ENCODE results near the gene BNIPL. TPM values are rescaled to one million over a fixed set of nuclear protein-coding genes. Genes with fewer than 3 reads are reported as not detected.

Gene BNIPL
- total and polyA plus RNA-seq, 2 of the 13 experiments (the other 11 are each of a cell fraction or from before 2014, with no cell fraction given), result 0.40 to 1.1 TPM

DNA sequence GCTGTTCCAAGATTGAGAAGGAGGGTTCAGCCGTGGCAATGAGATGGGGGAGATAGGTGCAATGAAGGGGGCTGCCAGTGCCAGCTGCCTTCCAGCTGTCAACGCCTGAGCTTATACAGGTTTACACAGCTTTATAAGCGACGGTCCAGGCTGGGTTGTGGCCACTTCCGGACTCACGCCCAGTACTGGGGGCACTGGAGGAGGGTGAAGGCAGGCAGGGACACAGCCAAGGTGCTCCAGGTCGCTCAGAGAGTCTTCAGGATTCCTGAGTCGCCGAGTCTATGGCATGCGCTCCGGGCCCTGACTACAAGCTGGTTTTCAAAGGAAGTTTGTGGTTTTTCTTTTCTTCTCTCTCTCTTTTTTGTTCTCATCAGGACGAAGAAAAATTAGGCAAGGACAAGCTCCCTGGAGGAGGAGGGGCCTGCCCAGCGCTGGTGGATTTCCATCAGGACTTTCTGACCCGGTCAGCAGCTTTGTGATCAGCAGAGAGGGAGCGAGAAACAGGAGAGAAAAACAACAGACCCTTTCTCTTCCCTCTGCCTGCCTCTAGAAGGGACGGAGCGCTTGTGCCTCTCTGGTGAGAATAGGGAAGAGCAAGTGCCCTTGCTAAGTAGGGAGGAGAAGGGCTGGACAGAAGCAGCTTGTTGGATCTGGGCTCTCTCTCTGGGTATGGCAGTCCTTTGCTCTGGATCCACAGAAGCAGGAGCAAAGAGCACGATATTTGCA is 29.9 kb upstream of the BNIPL start, which contains the start of gene MINDY1:
TSS of gene MINDY1 (minus strand) at position 576 of the 726 bp plus-strand sequence. CDS start 4,285 bp downstream, outside the sequence.
- Histone ChIP-seq H3K27ac (ENCODE audit: extremely low read length, insufficient read depth, low read length) (peak within 1 kb of the TSS; percentile 100), H3K4me2 (ENCODE audit: low read depth, low read length) (peak within 1 kb of the TSS; percentile 99), H3K4me1 (ENCODE audit: insufficient read depth, low read length) (peaks cover 75% of the 10 kb centered on the region), H3K4me3 (replicated peaks in 1 of 3; ENCODE audit: insufficient read depth in 1 of 3, low read depth in 2 of 3, low read length in 3 of 3) (peak within 1 kb of the TSS; percentile 61 to 99 (median 69)), H4K20me1 (ENCODE audit: insufficient read depth, low read length) (no peaks in the 10 kb centered on the region), H3K27me3 (ENCODE audit: control insufficient read depth in 1 of 2, insufficient read depth in 2 of 2, low read length in 2 of 2) (no peaks in the 10 kb centered on the region; a peak in 1 of 5 replicates), H3K36me3 (replicated peaks in 1 of 2; ENCODE audit: control insufficient read depth in 1 of 2, insufficient read depth in 2 of 2, low read length in 2 of 2) (peaks cover 1 to 9% of the 10 kb centered on the region in 2 experiments; a peak in 3 of 5 replicates), H3K79me2 (ENCODE audit: insufficient read depth, low read length) (peaks cover 34% of the 10 kb centered on the region), H3K9ac (ENCODE audit: insufficient read depth, low read depth, low read length) (peak within 1 kb of the TSS; percentile 98), H3K9me3 (ENCODE audit: low read length) (no peaks in the 10 kb centered on the region), H2AFZ (ENCODE audit: low read length) (no peak within 1 kb of the TSS)
- intact Hi-C loops (cut with micrococcal nuclease; ENCODE audit: unreplicated experiment), result loop anchor here (1.0 to 5.0 kb wide), 3 partner anchors 25 to 41 kb away; partner anchors contain the start of genes C1orf56 and CERS2
- ChIA-PET POLR2A (interaction anchor here (0.6 to 9.1 kb wide), 26 partner anchors 11 to 605 kb away, joined by 3 to 150 read pairs (median 4); partner anchors contain the start of genes ANXA9, C1orf56, CERS2 and ENSA), CTCF (ENCODE audit: low intra/inter-chr PET ratio, low total read pairs) (interaction anchor here (2.3 kb wide), 1 partner anchor 27 kb away, joined by 22 read pairs; no protein-coding TSS in a partner anchor)
- in situ Hi-C loops (cut with HindIII; ENCODE audit: extremely low pct_ligation_motif_present, low pct_unique_long_range_greater_than_20kb), result no loop called here
- ATAC-seq (peak; percentile 90), DNase-seq (ENCODE audit: low spot score) (peak; percentile 95), FAIRE-seq (peak; percentile 95)
- 2% methylated on average over 18 of the region's 18 CpGs for WGBS (ENCODE audit: low lambda C conversion rate)
- BruUV-seq (replicated peaks), result TSS peak; percentile 59
- TF ChIP-seq, protein P1, sequence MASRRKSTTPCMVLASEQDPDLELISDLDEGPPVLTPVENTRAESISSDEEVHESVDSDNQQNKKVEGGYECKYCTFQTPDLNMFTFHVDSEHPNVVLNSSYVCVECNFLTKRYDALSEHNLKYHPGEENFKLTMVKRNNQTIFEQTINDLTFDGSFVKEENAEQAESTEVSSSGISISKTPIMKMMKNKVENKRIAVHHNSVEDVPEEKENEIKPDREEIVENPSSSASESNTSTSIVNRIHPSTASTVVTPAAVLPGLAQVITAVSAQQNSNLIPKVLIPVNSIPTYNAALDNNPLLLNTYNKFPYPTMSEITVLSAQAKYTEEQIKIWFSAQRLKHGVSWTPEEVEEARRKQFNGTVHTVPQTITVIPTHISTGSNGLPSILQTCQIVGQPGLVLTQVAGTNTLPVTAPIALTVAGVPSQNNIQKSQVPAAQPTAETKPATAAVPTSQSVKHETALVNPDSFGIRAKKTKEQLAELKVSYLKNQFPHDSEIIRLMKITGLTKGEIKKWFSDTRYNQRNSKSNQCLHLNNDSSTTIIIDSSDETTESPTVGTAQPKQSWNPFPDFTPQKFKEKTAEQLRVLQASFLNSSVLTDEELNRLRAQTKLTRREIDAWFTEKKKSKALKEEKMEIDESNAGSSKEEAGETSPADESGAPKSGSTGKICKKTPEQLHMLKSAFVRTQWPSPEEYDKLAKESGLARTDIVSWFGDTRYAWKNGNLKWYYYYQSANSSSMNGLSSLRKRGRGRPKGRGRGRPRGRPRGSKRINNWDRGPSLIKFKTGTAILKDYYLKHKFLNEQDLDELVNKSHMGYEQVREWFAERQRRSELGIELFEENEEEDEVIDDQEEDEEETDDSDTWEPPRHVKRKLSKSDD (CRISPR knock-in tag; IDR thresholded peaks at IDR 0.05; ENCODE audit: low read depth), result 0 out of 2 replicates have a peak, but pooled peaks have one; percentile 26
- TF ChIP-seq PITX1 (CRISPR knock-in tag; IDR thresholded peaks at IDR 0.05) (0 out of 2 replicates have a peak, but pooled peaks have one; percentile 41), GPN1 (CRISPR knock-in tag; IDR thresholded peaks at IDR 0.05; ENCODE audit: borderline replicate concordance) (no peak), ZNF350 (CRISPR knock-in tag; IDR thresholded peaks at IDR 0.05; ENCODE audit: borderline replicate concordance, low read depth) (no peak), ZFP41 (CRISPR knock-in tag; IDR thresholded peaks at IDR 0.05; ENCODE audit: borderline replicate concordance) (no peak), EEA1 (CRISPR knock-in tag; IDR thresholded peaks at IDR 0.05; ENCODE audit: borderline replicate concordance) (no peak), MIER2 (CRISPR knock-in tag; IDR thresholded peaks at IDR 0.05) (peak; percentile 80), KLF15 (CRISPR knock-in tag; IDR thresholded peaks at IDR 0.05; ENCODE audit: borderline replicate concordance) (no peak), SMAD9 (CRISPR knock-in tag; IDR thresholded peaks at IDR 0.05) (no peak), ZNF749 (CRISPR knock-in tag; IDR thresholded peaks at IDR 0.05; ENCODE audit: borderline replicate concordance) (no peak), SP1 (IDR thresholded peaks at IDR 0.05) (no peak), SP1 (CRISPR knock-in tag; IDR thresholded peaks at IDR 0.05) (no peak), ZNF30 (CRISPR knock-in tag; IDR thresholded peaks at IDR 0.05) (no peak)
- TF ChIP-seq, protein P2, sequence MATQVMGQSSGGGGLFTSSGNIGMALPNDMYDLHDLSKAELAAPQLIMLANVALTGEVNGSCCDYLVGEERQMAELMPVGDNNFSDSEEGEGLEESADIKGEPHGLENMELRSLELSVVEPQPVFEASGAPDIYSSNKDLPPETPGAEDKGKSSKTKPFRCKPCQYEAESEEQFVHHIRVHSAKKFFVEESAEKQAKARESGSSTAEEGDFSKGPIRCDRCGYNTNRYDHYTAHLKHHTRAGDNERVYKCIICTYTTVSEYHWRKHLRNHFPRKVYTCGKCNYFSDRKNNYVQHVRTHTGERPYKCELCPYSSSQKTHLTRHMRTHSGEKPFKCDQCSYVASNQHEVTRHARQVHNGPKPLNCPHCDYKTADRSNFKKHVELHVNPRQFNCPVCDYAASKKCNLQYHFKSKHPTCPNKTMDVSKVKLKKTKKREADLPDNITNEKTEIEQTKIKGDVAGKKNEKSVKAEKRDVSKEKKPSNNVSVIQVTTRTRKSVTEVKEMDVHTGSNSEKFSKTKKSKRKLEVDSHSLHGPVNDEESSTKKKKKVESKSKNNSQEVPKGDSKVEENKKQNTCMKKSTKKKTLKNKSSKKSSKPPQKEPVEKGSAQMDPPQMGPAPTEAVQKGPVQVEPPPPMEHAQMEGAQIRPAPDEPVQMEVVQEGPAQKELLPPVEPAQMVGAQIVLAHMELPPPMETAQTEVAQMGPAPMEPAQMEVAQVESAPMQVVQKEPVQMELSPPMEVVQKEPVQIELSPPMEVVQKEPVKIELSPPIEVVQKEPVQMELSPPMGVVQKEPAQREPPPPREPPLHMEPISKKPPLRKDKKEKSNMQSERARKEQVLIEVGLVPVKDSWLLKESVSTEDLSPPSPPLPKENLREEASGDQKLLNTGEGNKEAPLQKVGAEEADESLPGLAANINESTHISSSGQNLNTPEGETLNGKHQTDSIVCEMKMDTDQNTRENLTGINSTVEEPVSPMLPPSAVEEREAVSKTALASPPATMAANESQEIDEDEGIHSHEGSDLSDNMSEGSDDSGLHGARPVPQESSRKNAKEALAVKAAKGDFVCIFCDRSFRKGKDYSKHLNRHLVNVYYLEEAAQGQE (IDR thresholded peaks at IDR 0.05; ENCODE audit: borderline replicate concordance in 1 of 2, low read depth in 1 of 2, low read length in 2 of 2), result 0 out of 4 replicates have a peak, but pooled peaks of 1 of the 2 experiments have one; percentile 36
